Urinary bladder (tissue), 4 donors: ENCODE measurements around the gene DRG1. TPM values are rescaled to one million over a fixed set of nuclear protein-coding genes. Genes with fewer than 3 reads are reported as not detected.
"Not testable (repeated sequence)": the region's sequence is repeated elsewhere in the genome, so short reads cannot be mapped to it uniquely, and the experiment has no call there.

Experiments used
- DNase-seq: peaks from one replicate; pipeline ENCODE4 v3.0.0-alpha.2; 2015; ENCODE audit errors: extremely low spot score
- H3K27ac ChIP-seq: one replicate; pipeline ENCODE4 v1.5.1; 2013; ENCODE audit warnings: low read depth, mild to moderate bottlenecking, moderate library complexity
- H3K36me3 ChIP-seq: one replicate; pipeline ENCODE4 v1.6.1; 2013; ENCODE audit warnings: mild to moderate bottlenecking, moderate library complexity; ENCODE audit not compliant: insufficient read depth
- H3K4me1 ChIP-seq: one replicate; pipeline ENCODE4 v1.6.1; 2013; ENCODE audit warnings: mild to moderate bottlenecking, moderate library complexity; ENCODE audit not compliant: insufficient read depth
- H3K4me3 ChIP-seq: one replicate; pipeline ENCODE4 v1.5.1; 2013; ENCODE audit warnings: low read depth, low read length
- WGBS: extraction: QIAGEN DNeasy Blood & Tissue Kit; methylation state at CpG from one replicate; pipeline ENCODE4 v1.1.7; 2013; 5-methylcytosine and 5-hydroxymethylcytosine counted together
- polyA plus RNA-seq: library from polyadenylated mRNA; stranded (reverse); fragments of 200-250 nt; gene quantifications from one replicate; pipeline ENCODE4 v1.2.3, GENCODE V29; 2013
- total RNA-seq: library from RNA; depleted of rRNA; stranded (reverse); fragments of >200 nt; gene quantifications from one replicate; pipeline ENCODE4 v1.2.3, GENCODE V29; 2014
- donor health status: healthy with polysubstance abuse.
- donor health status: healthy.

Gene DRG1, protein sequence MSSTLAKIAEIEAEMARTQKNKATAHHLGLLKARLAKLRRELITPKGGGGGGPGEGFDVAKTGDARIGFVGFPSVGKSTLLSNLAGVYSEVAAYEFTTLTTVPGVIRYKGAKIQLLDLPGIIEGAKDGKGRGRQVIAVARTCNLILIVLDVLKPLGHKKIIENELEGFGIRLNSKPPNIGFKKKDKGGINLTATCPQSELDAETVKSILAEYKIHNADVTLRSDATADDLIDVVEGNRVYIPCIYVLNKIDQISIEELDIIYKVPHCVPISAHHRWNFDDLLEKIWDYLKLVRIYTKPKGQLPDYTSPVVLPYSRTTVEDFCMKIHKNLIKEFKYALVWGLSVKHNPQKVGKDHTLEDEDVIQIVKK
- total RNA-seq = 45.0 TPM
- polyA plus RNA-seq = 44.1 TPM

DNA sequence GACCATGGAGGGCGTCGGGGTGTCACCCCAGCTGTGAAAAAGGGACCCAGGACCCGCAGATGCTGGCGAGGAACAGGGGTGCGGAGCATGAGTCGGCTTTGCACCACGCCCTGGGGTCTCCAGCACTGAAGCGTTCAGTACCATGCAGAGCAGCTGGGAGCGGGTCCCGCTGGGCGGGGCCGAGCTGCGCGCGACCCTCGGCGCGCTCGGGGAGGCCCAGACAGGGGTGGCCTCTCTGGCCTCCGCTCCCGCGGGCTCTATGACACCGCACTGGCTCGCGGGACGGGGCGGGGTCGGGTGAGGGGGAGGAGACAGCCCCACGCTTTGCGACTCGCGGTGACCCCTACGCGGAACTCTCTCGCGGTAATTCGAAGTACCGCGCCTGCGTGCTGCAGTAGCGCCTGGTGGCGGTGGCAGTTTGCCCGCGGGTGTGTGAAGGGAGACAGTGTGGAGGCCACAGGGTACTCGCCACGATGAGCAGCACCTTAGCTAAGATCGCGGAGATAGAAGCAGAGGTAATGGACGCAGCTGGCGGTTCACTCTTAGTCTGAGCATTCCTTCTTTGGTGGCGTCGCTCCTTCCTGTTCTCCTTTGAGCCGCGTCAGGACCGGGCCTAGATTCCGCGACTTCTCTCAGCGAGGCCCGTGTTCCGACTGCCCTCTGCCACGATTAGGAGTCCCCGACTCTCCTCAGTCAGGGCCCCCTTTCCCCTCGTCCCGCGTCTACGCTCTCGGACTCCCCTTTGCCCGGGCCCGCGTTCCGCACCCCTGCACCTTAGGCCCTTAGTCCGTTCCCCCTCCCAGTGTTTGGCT, at the start of gene DRG1:
DRG1 (plus strand) TSS at position 394 of the 812 bp plus-strand sequence; CDS start at position 474, 80 bp downstream.
- H3K4me3 ChIP-seq = peak within 1 kb of the TSS; percentile 69
- under 1% methylated on average over 72 of the region's 72 CpGs for WGBS

DNA sequence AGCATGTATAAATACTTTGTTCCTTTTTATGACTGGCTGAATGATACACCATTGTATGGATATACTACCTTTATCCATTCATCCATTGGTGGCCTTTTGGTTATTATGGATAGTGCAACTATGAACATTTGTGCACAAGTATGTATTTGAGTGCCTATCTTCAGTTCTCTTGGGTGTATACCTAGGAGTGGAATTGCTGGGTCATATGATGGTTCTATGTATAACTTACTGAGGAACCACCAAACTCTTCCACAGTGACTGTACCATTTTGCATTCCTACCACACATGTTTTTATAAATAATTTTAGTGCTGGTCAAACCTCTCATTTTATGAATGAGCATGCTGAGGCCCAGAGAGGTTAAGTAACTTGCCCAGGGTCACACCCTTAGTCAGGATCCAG, 49.4 kb upstream of the DRG1 start:
- Histone ChIP-seq H3K36me3 (no peaks in the 10 kb centered on the region), H3K27ac (no peak overlapping the region), H3K4me1 (no peaks in the 10 kb centered on the region), H3K4me3 (no peak overlapping the region)
- DNase-seq = no peak

More for the DNA sequence above, at the start of gene DRG1:
- Histone ChIP-seq H3K36me3 (peaks cover 2% of the 10 kb centered on the region), H3K4me1 (no peaks in the 10 kb centered on the region), H3K27ac (peak within 1 kb of the TSS; percentile 78)
- peak; percentile 89 for DNase-seq

DNA sequence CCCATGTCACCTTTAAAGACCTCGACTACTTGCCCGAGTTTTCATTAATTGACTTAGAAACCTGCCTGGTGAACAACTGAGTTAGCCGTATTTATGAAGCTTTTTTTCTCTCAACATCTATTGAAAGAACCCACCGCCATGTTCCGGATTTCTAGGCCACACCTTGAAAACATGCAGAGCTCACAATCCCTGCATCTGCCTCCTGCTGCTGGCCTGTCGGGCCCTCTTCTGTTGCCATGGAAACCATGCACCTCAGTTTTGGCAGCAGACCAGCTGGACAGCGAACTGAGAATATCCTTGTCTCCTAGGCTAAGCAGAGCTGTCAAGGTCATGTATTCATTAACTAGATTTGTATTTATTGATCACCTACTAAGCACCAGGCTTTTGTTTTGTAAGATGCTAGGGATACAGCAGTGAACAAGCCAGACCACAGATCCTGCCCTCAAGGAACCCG, 49.0 kb upstream of the DRG1 start:
- no peaks in the 10 kb centered on the region for H3K36me3 ChIP-seq
- H3K4me1 ChIP-seq = no peaks in the 10 kb centered on the region
- no peak for DNase-seq
- no peak overlapping the region for H3K4me3 ChIP-seq
- WGBS = 60% methylated on average over 8 of the region's 8 CpGs
- no peak overlapping the region for H3K27ac ChIP-seq

DNA sequence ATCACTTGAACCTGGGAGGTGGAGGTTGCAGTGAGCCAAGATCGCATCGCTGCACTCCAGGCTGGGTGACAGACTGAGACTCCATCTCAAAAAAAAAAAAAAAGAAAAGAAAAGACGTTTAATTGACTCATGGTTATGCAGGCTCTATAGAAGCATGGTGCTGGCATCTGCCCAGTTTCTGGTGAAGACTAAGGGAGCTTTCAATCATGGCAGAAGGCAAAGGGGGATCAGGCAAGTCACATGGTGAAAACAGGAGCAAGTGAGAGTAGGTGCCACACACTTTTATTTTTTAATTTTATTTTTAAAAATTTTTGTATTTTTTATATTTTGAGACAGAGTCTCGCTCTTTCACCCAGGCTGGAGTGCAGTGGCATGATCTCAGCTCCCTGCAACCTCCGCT, 44.9 kb upstream of the DRG1 start:
- 76% methylated on average over 5 of the region's 5 CpGs for WGBS

DNA sequence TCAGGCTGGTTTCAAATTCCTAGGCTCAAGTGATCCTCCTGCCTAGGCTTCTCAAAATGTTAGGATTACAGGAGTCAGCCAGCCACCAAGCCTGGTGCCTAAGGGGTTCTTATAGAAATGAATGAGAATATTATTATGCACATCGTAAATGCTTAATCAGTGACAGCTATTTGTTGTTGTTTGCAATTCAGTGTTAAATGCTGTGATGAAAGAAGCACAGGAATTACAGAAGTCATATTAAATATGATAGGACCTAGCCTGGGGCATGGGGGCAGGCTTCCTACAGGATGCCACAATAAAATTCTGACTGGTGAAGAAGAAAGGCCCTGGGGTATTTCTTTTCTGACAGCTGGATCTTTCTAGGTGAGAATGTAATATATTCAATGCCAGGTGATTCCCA, 39.4 kb upstream of the DRG1 start:
- 88% methylated on average over 1 of the region's 1 CpG for WGBS
- Histone ChIP-seq H3K4me3 (no peak overlapping the region), H3K4me1 (no peaks in the 10 kb centered on the region), H3K36me3 (no peaks in the 10 kb centered on the region), H3K27ac (no peak overlapping the region)
- no peak for DNase-seq

More for the DNA sequence above, 44.9 kb upstream of the DRG1 start:
- Histone ChIP-seq H3K4me1 (no peaks in the 10 kb centered on the region), H3K4me3 (no peak overlapping the region), H3K36me3 (no peaks in the 10 kb centered on the region), H3K27ac (no peak overlapping the region)
- no peak for DNase-seq

DNA sequence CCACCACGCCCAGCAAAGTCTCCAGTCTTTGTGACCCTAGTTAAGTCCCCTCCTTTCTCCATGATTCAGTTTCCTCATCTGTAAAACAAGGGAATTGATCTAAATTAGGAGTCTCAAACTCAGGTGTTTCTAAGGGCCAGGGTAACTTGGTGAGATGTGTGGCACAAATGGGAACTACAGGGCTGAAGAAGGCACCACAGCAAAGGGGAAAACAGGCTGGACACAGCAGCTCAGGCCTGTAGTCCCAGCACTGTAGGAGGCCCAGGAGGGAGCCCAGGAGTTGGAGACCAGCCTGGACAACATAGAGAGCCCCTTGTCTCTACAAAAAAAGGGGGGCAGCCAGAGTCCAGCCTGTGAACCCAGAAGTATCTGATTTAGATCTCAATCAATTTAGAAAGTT, 37.7 kb upstream of the DRG1 start:
- H3K4me3 ChIP-seq = no peak overlapping the region
- no peak for DNase-seq
- 91% methylated on average over 1 of the region's 1 CpG for WGBS
- H3K36me3 ChIP-seq = no peaks in the 10 kb centered on the region
- no peaks in the 10 kb centered on the region for H3K4me1 ChIP-seq
- H3K27ac ChIP-seq = no peak overlapping the region

DNA sequence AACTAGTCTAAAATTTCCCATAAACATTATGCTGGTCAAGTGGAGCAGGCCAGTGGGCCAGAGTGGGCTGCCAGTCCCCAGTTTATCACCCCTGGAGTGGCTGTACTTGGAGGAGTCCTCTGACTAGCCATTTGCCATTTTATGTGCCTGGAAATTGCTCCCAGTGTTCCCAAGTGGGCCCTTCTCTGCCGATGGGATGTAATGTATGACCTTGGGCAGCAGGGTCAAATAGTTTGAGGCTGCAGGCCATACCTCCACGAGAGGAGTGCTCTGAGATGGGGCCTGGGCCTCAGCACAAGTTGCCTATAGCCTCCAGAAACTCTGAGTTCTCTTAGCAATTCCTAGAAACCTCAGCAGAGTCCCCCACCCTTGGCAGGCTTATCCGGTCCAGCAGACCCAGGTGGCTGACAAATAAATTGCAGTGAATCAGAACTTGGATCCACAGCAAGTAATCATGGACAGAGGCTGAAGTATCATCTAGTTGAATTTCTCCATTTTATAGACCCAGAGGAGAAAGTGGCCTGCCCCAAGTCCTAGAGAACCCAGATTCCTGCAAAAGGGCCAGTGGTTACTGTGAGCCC, 35.4 kb upstream of the DRG1 start:
- H3K36me3 ChIP-seq = no peaks in the 10 kb centered on the region
- no peak overlapping the region for H3K4me3 ChIP-seq
- H3K4me1 ChIP-seq = no peaks in the 10 kb centered on the region
- DNase-seq = no peak
- 49% methylated on average over 3 of the region's 3 CpGs for WGBS
- H3K27ac ChIP-seq = no peak overlapping the region

DNA sequence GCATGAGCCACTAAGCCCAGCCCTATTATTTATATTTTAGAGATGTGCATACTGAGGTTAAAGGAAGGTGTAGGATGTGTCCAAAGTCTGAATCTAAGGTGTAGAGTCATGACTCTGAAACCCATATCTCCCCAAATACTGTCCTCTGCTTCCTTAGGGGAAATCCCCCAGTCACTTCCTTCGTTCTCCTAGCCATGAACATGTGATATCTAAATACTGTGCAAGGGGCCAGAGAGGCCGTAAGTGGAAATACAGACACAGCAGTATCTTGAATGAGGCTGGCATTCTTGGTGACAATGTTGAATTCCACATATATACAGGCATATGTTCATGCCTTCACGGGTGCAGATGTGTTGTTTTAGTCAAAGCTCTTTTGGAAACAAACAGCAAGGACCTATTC, 32.0 kb upstream of the DRG1 start:
- H3K36me3 ChIP-seq = no peaks in the 10 kb centered on the region
- H3K27ac ChIP-seq = no peak overlapping the region
- H3K4me1 ChIP-seq = no peaks in the 10 kb centered on the region
- no peak for DNase-seq
- 73% methylated on average over 3 of the region's 3 CpGs for WGBS
- no peak overlapping the region for H3K4me3 ChIP-seq

DNA sequence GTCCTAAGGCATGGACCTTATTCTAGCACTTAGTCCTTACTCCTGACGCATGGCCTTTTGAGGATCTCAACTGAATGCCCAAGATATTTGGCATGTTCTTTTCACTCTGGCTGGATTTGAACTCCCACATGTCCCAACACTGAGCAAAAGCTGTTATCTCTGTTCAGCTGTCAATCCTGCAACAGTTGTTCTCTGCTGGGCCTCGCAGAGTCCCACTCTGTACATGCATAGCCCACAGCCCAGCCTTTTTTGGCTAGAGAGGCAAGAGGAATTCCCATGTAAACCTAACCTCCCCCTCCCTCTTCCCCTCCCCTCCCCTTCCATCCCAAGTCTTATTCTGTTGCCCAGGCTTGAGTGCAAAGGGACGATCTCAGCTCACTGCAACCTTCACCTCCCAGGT, 21.8 kb upstream of the DRG1 start:
- WGBS = 63% methylated on average over 3 of the region's 3 CpGs
- H3K4me1 ChIP-seq = no peaks in the 10 kb centered on the region
- no peaks in the 10 kb centered on the region for H3K36me3 ChIP-seq
- H3K27ac ChIP-seq = no peak overlapping the region
- no peak for DNase-seq
- no peak overlapping the region for H3K4me3 ChIP-seq

DNA sequence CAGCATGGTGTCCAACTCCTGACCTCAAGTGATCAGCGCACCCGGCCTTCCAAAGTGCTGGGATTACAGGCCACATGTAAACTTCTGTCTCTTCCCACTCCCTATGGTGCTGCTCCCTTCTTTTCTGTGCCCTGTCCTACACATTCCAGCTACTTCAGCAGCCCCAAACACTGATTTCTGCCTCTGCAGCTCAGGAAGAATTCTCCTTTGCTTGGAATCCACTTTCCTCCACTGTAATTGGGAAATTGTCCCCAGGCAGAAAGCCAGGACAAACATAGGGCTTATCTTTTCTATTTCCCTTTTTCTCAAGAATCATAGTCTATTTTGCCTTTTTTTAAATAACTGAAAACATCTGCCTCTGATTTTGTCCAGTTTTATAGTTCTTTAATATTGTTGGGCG, 21.3 kb upstream of the DRG1 start:
- no peak for DNase-seq
- no peak overlapping the region for H3K27ac ChIP-seq
- no peaks in the 10 kb centered on the region for H3K36me3 ChIP-seq
- H3K4me1 ChIP-seq = no peaks in the 10 kb centered on the region
- WGBS = 84% methylated on average over 3 of the region's 3 CpGs
- H3K4me3 ChIP-seq = no peak overlapping the region

DNA sequence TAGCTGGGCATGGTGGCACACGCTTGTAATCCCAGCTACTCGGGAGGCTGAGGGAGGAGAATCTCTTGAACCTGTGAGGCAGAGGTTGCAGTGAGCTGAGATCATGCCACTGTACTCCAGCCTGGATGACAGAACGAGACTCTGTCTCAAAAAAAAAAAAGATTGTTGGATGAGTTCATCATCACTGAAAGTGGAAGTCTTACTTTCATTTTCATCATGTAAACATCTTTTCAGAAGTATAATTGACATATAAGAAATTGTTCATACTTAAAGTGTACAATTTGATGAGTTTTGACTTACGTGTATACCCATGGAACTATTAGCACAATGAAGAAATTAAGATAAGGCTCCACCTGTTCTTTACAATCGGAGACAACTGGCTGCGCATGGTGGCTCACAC, 20.8 kb upstream of the DRG1 start:
- not testable (repeated sequence) for H3K36me3 ChIP-seq, H3K27ac ChIP-seq, DNase-seq, H3K4me1 ChIP-seq, H3K4me3 ChIP-seq
- 76% methylated on average over 6 of the region's 6 CpGs for WGBS

DNA sequence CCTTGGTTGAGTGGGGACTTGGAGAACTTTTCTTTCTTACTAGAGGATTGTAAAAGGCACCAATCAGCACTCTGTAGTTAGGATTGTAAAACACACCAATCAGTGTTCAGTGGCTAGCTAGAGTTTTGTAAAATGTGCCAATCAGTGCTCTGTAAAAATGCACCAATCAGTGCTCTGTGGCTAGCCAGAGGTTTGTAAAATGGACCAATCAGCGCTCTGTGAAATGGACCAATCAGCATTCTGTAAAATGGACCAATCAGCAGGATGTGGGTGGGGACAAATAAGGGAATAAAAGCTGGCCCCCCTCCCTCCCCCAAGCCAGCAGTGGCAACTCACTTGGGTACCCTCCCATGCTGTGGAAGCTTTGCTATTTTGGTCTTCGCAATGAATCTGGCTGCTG, 5.5 kb upstream of the DRG1 start:
- Histone ChIP-seq H3K36me3 (no peaks in the 10 kb centered on the region), H3K4me3 (no peak overlapping the region), H3K4me1 (no peaks in the 10 kb centered on the region), H3K27ac (no peak overlapping the region)
- no peak for DNase-seq
- WGBS = 95% methylated on average over 2 of the region's 2 CpGs

DNA sequence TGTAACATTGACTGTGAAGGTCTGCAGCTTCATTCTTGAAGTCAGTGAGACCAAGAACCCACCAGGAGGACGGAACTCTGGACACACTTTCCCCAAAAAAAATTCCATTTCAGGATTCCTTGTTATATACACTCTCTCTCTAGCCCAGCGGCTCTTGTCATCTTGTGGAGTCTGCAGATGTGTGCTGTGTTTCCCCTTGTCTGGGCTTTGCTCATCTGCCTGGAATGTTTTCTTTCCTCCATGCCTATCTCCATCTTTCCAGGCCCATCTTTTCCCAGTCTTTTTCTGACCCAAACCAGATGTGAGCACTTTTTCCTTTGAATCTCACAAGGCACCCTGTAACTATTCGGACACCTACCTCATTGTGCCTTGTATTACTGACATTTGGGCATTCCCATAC, 5.1 kb upstream of the DRG1 start:
- no peak overlapping the region for H3K4me3 ChIP-seq
- H3K4me1 ChIP-seq = no peaks in the 10 kb centered on the region
- no peak for DNase-seq
- no peak overlapping the region for H3K27ac ChIP-seq
- no peaks in the 10 kb centered on the region for H3K36me3 ChIP-seq
- WGBS = 76% methylated on average over 3 of the region's 3 CpGs

DNA sequence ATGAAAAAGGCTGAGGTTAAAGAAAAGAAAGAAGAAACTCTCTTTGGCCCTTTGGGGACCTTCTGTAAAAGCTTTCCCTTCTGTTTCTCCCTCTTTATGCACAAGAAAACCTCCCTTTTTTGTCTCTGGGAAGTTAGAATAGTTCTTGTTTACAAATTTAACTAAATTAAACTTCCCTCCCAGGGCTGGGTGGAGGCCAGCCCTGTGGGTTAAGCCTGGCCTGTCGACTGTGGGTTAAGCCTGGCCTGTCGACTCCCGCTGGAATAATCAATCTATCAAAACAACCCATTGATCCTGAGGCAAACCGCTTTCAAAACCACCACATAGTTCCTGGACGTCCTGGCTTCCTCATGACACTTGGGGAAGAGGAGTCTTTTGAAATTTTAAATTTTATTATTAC, 1.2 kb upstream of the DRG1 start:
- Histone ChIP-seq H3K27ac (no peak overlapping the region), H3K36me3 (no peaks in the 10 kb centered on the region), H3K4me3 (no peak overlapping the region), H3K4me1 (no peaks in the 10 kb centered on the region)
- no peak for DNase-seq
- 55% methylated on average over 5 of the region's 5 CpGs for WGBS
